Measurements from ENCODE around the gene VKORC1L1.
"Not testable (repeated sequence)": the region's sequence is repeated elsewhere in the genome, so short reads cannot be mapped to it uniquely, and the experiment has no call there.

Gene VKORC1L1

DNA sequence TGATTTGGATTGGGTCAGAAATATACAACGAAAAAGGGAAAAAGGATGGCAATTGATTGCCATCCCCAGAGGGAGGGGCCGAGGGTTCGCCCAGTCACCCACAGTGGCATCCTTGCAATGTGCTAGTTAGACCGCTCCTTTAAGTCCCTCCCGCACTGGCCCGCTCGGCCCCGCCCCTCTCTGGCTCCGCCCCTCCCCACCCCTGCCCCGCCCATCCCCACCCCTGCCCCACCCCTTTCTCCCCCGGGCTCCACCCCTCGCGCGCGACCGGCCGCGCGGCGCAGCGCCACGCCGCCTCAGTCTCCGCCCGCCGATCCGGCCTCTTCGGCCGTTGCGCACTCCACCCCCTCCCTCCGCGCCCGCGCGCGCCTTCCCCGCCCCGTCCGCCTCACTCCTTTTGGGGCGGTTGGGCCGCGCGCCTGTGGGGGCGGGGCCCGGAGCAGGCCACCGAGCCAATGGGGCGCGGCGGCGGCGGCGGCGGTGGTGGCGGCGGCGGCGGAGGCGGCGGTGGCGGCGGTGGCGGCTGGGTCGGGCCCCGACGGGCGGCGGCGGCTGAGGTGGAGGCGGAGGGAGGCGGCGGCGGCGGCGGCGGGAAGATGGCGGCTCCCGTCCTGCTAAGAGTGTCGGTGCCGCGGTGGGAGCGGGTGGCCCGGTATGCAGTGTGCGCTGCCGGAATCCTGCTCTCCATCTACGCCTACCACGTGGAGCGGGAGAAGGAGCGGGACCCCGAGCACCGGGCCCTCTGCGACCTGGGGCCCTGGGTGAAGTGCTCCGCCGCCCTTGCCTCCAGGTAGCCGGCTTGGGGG is at the start of gene VKORC1L1:
TSS of gene VKORC1L1 (plus strand) at position 299 of the 806 bp plus-strand sequence. CDS start at position 597, 298 bp downstream.
- Histone ChIP-seq H3K9me3 (ENCODE audit: control insufficient read depth in 2 of 2, low read length in 2 of 2) (no peaks in the 10 kb centered on the region), H3K4me3 (ENCODE audit: low read length in 2 of 2) (peak within 1 kb of the TSS; percentile 76 to 81), H3K9ac (ENCODE audit: low read length in 2 of 2) (peak within 1 kb of the TSS; percentile 55 to 62), H3K27me3 (ENCODE audit: control insufficient read depth in 1 of 2, insufficient read depth in 2 of 2, low read length in 2 of 2) (no peaks in the 10 kb centered on the region), H3K36me3 (ENCODE audit: control insufficient read depth in 2 of 2, insufficient read depth in 2 of 2, low read length in 2 of 2) (no peaks in the 10 kb centered on the region), H3K27ac (ENCODE audit: low read length) (no peak within 1 kb of the TSS), H3K4me1 (ENCODE audit: control insufficient read depth, insufficient read depth, low read length) (peaks cover 2% of the 10 kb centered on the region)

DNA sequence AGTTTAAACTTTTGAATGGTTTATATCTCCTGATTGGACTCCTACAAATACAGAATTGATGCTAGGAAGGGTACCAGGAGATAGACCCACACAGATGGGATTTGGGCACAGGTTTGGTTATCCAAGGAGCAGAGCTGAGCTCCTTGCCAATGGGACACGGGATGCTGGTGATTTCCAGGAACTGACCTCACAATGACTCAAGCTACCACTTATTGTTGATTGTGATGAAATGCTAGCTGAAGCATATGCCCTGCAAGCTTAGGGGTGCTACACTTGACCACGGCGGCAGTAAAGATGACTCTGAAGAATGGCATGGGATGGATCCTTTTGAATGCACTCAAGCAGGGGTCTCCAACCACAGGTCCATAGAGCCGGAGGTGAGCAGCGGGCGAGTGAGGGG is 45.5 kb upstream of the VKORC1L1 start:
- H3K27me3 ChIP-seq (ENCODE audit: control insufficient read depth in 1 of 2, insufficient read depth in 2 of 2, low read length in 2 of 2), result no peaks in the 10 kb centered on the region
- no peak overlapping the region for H3K27ac ChIP-seq (ENCODE audit: low read length)

DNA sequence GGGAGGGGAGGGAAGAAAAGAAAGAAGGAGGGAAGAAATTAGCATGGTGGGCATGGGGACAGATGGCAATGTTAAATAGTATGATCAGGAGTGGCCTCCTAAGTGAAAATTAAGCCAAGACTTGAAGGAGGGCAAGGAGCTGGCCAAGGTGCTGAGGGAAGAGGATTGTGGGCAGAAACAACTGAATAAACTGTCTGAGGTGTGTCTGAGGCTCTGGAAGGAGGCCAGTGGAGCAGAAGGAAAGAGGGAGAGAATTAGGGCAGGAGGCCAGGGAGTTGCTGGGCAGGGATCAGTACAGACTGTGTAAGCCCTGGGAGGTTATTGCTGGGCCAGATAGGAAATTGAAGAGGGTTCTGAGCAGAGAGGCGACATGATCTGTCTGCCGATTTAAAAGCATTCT is 40.6 kb upstream of the VKORC1L1 start:
- H3K36me3 ChIP-seq (ENCODE audit: control insufficient read depth in 2 of 2, insufficient read depth in 2 of 2, low read length in 2 of 2), result no peaks in the 10 kb centered on the region
- no peaks in the 10 kb centered on the region for H3K27me3 ChIP-seq (ENCODE audit: control insufficient read depth in 1 of 2, insufficient read depth in 2 of 2, low read length in 2 of 2)
- H3K27ac ChIP-seq (ENCODE audit: low read length), result no peak overlapping the region
- no peak overlapping the region for H3K9ac ChIP-seq (ENCODE audit: low read length in 2 of 2)
- no peaks in the 10 kb centered on the region for H3K9me3 ChIP-seq (ENCODE audit: control insufficient read depth in 2 of 2, low read length in 2 of 2)
- H3K4me1 ChIP-seq (ENCODE audit: control insufficient read depth, insufficient read depth, low read length), result no peaks in the 10 kb centered on the region
- no peak overlapping the region for H3K4me3 ChIP-seq (ENCODE audit: low read length in 2 of 2)

More for the DNA sequence above, 45.5 kb upstream of the VKORC1L1 start:
- H3K4me3 ChIP-seq (ENCODE audit: low read length in 2 of 2), result no peak overlapping the region
- H3K36me3 ChIP-seq (ENCODE audit: control insufficient read depth in 2 of 2, insufficient read depth in 2 of 2, low read length in 2 of 2), result no peaks in the 10 kb centered on the region
- no peaks in the 10 kb centered on the region for H3K4me1 ChIP-seq (ENCODE audit: control insufficient read depth, insufficient read depth, low read length)
- H3K9ac ChIP-seq (ENCODE audit: low read length in 2 of 2), result no peak overlapping the region
- no peaks in the 10 kb centered on the region for H3K9me3 ChIP-seq (ENCODE audit: control insufficient read depth in 2 of 2, low read length in 2 of 2)

DNA sequence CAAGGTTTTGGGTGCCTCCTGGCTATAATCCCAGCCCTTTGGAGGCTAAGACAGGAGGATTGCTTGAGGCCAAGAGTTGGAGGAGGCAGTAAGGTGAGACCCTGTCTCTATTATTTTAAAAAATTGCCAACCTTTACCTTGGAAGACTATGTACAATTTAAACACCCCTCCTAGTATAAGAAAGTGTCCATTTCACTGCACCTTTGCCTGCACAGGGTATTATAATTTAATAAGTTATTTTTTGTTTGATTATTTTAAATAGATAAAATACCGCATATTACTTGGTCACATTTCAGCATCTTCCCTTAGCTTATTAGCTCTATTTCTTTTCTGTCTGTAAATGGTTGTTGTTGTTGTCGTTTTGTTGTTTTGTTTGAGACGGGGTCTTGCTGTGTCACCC is 36.2 kb upstream of the VKORC1L1 start:
- not testable (repeated sequence) for H3K4me1 ChIP-seq (ENCODE audit: control insufficient read depth, insufficient read depth, low read length); H3K9me3 ChIP-seq (ENCODE audit: control insufficient read depth in 2 of 2, low read length in 2 of 2); H3K27ac ChIP-seq (ENCODE audit: low read length); H3K36me3 ChIP-seq (ENCODE audit: control insufficient read depth in 2 of 2, insufficient read depth in 2 of 2, low read length in 2 of 2); H3K4me3 ChIP-seq (ENCODE audit: low read length in 2 of 2); H3K9ac ChIP-seq (ENCODE audit: low read length in 2 of 2); H3K27me3 ChIP-seq (ENCODE audit: control insufficient read depth in 1 of 2, insufficient read depth in 2 of 2, low read length in 2 of 2)

DNA sequence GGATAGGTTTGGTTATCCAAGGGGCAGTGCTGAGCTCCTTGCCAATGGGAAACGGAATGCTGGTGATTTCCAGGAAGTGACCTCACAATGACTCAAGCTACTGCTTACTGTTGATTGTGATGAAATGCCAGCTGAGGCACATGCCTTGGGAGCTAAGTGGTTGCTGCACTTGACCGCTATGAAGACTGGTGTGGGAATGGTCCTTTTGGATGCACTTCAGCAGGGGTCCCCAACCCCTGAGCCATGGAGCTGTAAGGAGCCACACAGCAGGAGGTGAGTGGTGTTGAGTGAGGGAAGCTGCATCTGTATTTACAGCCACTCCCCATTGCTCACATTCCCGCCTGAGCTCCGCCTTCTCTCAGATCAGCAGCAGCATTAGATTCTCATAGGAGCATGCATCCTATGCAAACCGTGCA is 35.3 kb upstream of the VKORC1L1 start:
- not testable (repeated sequence) for H3K4me1 ChIP-seq (ENCODE audit: control insufficient read depth, insufficient read depth, low read length); H3K4me3 ChIP-seq (ENCODE audit: low read length in 2 of 2); H3K9me3 ChIP-seq (ENCODE audit: control insufficient read depth in 2 of 2, low read length in 2 of 2); H3K9ac ChIP-seq (ENCODE audit: low read length in 2 of 2); H3K36me3 ChIP-seq (ENCODE audit: control insufficient read depth in 2 of 2, insufficient read depth in 2 of 2, low read length in 2 of 2); H3K27me3 ChIP-seq (ENCODE audit: control insufficient read depth in 1 of 2, insufficient read depth in 2 of 2, low read length in 2 of 2); H3K27ac ChIP-seq (ENCODE audit: low read length)

DNA sequence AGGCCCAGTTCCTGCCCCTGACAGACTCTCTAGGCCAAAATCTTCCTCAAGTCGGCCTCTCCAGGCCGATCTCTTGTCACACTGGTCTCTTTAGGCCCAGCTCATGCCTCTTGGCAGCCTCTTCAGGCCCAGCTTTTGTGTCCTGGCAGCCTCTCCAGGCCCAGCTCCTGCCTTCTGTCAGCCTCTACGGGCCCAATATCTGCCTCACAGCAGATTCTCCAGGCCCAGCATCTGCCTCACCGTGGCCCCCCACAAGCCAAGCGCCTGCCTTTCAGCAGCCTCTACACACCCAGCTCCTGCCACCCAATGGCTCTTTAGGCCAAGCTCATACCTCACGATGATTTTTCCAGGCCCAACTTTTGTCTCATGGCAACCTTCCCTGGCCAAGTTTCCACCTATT is 33.0 kb upstream of the VKORC1L1 start:
- Histone ChIP-seq H3K4me3 (ENCODE audit: low read length in 2 of 2) (no peak overlapping the region), H3K27ac (ENCODE audit: low read length) (no peak overlapping the region), H3K9me3 (ENCODE audit: control insufficient read depth in 2 of 2, low read length in 2 of 2) (no peaks in the 10 kb centered on the region)

DNA sequence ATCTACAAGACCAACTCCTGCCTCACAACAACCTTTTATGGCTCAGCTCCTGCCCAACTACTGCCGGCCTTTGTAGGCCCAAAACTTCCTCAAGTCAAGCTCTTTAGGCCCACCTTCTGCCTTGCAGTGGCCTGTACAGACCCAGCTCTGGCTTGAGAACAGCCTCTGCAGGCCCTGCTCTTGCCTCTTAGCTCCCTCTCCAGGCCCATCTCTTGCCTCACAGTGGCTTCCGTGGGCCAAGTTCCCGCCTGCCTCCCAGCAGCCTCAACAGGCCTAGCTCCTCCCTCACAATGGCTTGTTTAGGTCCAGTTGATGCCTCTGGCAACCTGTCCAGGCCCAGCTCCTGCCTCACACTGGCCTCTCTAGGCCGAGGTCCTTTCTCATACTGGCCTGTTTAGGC is 32.4 kb upstream of the VKORC1L1 start:
- Histone ChIP-seq H3K27ac (ENCODE audit: low read length) (no peak overlapping the region), H3K36me3 (ENCODE audit: control insufficient read depth in 2 of 2, insufficient read depth in 2 of 2, low read length in 2 of 2) (no peaks in the 10 kb centered on the region), H3K4me1 (ENCODE audit: control insufficient read depth, insufficient read depth, low read length) (no peaks in the 10 kb centered on the region), H3K4me3 (ENCODE audit: low read length in 2 of 2) (no peak overlapping the region), H3K27me3 (ENCODE audit: control insufficient read depth in 1 of 2, insufficient read depth in 2 of 2, low read length in 2 of 2) (no peaks in the 10 kb centered on the region), H3K9me3 (ENCODE audit: control insufficient read depth in 2 of 2, low read length in 2 of 2) (no peaks in the 10 kb centered on the region), H3K9ac (ENCODE audit: low read length in 2 of 2) (no peak overlapping the region)

More for the DNA sequence above, 33.0 kb upstream of the VKORC1L1 start:
- H3K27me3 ChIP-seq (ENCODE audit: control insufficient read depth in 1 of 2, insufficient read depth in 2 of 2, low read length in 2 of 2), result no peaks in the 10 kb centered on the region
- no peaks in the 10 kb centered on the region for H3K36me3 ChIP-seq (ENCODE audit: control insufficient read depth in 2 of 2, insufficient read depth in 2 of 2, low read length in 2 of 2)
- no peaks in the 10 kb centered on the region for H3K4me1 ChIP-seq (ENCODE audit: control insufficient read depth, insufficient read depth, low read length)
- no peak overlapping the region for H3K9ac ChIP-seq (ENCODE audit: low read length in 2 of 2)

DNA sequence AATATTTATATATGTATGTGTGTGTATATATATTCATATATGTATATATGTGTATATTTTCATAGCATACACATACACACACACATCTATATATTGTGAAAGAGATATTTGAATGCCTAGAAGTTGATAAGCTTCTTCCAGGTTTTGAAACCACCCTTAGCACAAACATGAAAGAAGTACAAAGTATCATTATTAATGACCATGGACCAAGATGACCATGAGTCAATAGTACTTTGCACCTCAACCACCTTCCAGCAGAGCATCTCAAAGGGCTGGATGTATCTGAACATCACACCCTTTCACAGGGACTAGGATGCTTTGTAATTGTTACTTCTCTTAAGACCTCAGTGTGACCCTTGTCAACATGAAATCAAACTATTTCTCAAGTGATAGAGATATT is 29.3 kb upstream of the VKORC1L1 start:
- not testable (repeated sequence) for H3K4me1 ChIP-seq (ENCODE audit: control insufficient read depth, insufficient read depth, low read length); H3K27me3 ChIP-seq (ENCODE audit: control insufficient read depth in 1 of 2, insufficient read depth in 2 of 2, low read length in 2 of 2); H3K4me3 ChIP-seq (ENCODE audit: low read length in 2 of 2); H3K9me3 ChIP-seq (ENCODE audit: control insufficient read depth in 2 of 2, low read length in 2 of 2); H3K27ac ChIP-seq (ENCODE audit: low read length); H3K9ac ChIP-seq (ENCODE audit: low read length in 2 of 2); H3K36me3 ChIP-seq (ENCODE audit: control insufficient read depth in 2 of 2, insufficient read depth in 2 of 2, low read length in 2 of 2)

DNA sequence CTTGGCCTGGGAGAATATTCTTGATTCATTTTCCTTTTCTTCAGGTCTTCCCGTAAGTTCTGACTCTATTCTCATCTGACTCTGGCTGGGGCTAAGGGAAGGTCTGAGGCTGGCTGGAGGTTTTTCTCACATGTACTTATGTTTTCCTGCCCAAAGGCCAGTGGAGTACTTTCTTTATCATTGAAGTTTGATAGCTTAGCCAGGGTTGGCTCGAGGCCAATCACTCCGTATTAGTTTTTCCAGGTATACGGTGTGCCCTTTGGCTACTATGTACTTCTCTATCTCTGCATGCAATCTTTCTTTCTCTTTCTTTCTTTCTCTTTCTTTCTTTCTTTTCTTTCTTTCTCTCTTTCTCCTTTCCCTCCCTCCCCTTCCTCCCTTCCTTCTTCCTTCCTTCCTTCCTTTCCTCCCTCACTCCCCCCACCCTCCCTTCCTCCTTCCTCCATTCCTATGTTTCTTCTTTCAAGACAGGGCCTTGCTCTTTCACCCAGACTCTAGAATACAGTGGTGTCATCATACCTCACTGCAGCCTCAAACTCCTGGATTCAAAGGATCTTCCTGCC is 26.8 kb upstream of the VKORC1L1 start:
- H3K27ac ChIP-seq (ENCODE audit: low read length), result no peak overlapping the region
- H3K36me3 ChIP-seq (ENCODE audit: control insufficient read depth in 2 of 2, insufficient read depth in 2 of 2, low read length in 2 of 2), result no peaks in the 10 kb centered on the region
- no peaks in the 10 kb centered on the region for H3K9me3 ChIP-seq (ENCODE audit: control insufficient read depth in 2 of 2, low read length in 2 of 2)

DNA sequence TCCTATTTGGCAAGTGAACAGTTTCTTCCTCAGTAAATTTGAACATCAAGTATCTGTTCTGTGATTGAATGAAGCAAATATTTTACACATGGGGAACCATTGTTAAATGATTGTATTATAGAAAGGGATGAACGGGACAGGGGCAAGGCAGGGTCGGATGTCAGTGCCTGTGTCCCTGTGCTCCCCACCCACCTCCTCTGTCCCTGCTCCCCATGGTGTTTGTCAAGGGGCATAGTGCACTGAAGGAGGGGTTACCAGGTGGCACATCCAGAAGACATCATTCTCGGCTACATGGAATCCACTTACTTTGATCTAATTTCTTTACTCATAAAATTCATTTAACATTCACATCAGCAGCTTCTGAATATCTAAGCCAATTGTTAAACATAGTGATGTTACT is 19.4 kb upstream of the VKORC1L1 start:
- H3K4me3 ChIP-seq (ENCODE audit: low read length in 2 of 2); H3K36me3 ChIP-seq (ENCODE audit: control insufficient read depth in 2 of 2, insufficient read depth in 2 of 2, low read length in 2 of 2); H3K27me3 ChIP-seq (ENCODE audit: control insufficient read depth in 1 of 2, insufficient read depth in 2 of 2, low read length in 2 of 2); H3K27ac ChIP-seq (ENCODE audit: low read length); H3K9ac ChIP-seq (ENCODE audit: low read length in 2 of 2); H3K9me3 ChIP-seq (ENCODE audit: control insufficient read depth in 2 of 2, low read length in 2 of 2); H3K4me1 ChIP-seq (ENCODE audit: control insufficient read depth, insufficient read depth, low read length): not testable (repeated sequence)

More for the DNA sequence above, 26.8 kb upstream of the VKORC1L1 start:
- H3K9ac ChIP-seq (ENCODE audit: low read length in 2 of 2), result no peak overlapping the region
- no peak overlapping the region for H3K4me3 ChIP-seq (ENCODE audit: low read length in 2 of 2)
- H3K27me3 ChIP-seq (ENCODE audit: control insufficient read depth in 1 of 2, insufficient read depth in 2 of 2, low read length in 2 of 2), result no peaks in the 10 kb centered on the region
- H3K4me1 ChIP-seq (ENCODE audit: control insufficient read depth, insufficient read depth, low read length), result no peaks in the 10 kb centered on the region

DNA sequence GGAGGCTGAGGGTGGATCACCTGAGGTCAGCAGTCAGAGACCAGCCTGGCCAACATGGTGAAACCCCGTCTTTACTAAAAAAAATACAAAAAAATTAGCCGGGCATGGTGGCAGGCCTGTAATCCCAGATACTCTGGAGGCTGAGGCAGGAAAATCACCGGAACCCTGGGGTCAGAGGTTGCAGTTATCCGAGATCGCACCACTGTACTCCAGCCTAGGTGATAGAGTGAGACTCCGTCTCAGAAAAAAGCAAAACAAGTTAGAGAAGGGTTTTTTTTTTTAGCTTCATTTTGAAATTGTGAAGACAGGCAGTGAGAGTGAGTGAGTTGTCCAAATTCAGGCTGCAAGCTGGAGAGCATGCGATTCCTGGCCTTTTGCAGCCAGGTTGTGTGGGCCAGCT is 19.0 kb upstream of the VKORC1L1 start:
- H3K4me3 ChIP-seq (ENCODE audit: low read length in 2 of 2); H3K9ac ChIP-seq (ENCODE audit: low read length in 2 of 2); H3K9me3 ChIP-seq (ENCODE audit: control insufficient read depth in 2 of 2, low read length in 2 of 2); H3K4me1 ChIP-seq (ENCODE audit: control insufficient read depth, insufficient read depth, low read length); H3K27ac ChIP-seq (ENCODE audit: low read length); H3K36me3 ChIP-seq (ENCODE audit: control insufficient read depth in 2 of 2, insufficient read depth in 2 of 2, low read length in 2 of 2); H3K27me3 ChIP-seq (ENCODE audit: control insufficient read depth in 1 of 2, insufficient read depth in 2 of 2, low read length in 2 of 2): not testable (repeated sequence)
